ENCODE data around the gene WWP2.
"Not testable (repeated sequence)": the region's sequence is repeated elsewhere in the genome, so short reads cannot be mapped to it uniquely, and the experiment has no call there.

- not testable (repeated sequence) for TF ChIP-seq EZH2phosphoT487, EZH2, CTCF (IDR thresholded peaks at IDR 0.05)
Observed at GRCh38 chr16:69854776-69855175, 92.6 kb downstream of the WWP2 start.
